A673 (cell line): ENCODE data around the gene RRP7A. TPM values are rescaled to one million over a fixed set of nuclear protein-coding genes. Genes with fewer than 3 reads are reported as not detected.

Experiments used
- BruUV-seq: library from RNA; stranded (reverse); fragments of 400-500 nt; replicated peaks from 2 replicates; lab custom pipeline; 2021; lab: Mats Ljungman, UMichigan
- CTCF ChIA-PET: fragments of 300-600 bp; sonication (Branson Sonifier 250); formaldehyde crosslinking; loops from one replicate; lab custom pipeline; 2022; ENCODE audit warnings: antibody characterized with exemption; lab: Charles Lee
- POLR2A ChIA-PET: fragments of 300-600 bp; sonication (Branson Sonifier 250); formaldehyde crosslinking; loops from one replicate; lab custom pipeline; 2022; ENCODE audit warnings: antibody characterized with exemption; ENCODE audit not compliant: low non-redundant PET; lab: Charles Lee
- DNase-seq: peaks from one replicate; pipeline ENCODE4 v3.0.0-alpha.2; 2015; ENCODE audit warnings: low spot score
- H3K27ac ChIP-seq: fragments of 200-600 bp; sonication (generic); 2 replicates; pipeline ENCODE4 v1.5.1; 2016; ENCODE audit warnings: mixed run types, low read depth, mild to moderate bottlenecking, mixed read lengths, antibody characterized with exemption, low read length; ENCODE audit not compliant: poor library complexity, severe bottlenecking
- H3K27me3 ChIP-seq: fragments of 200-600 bp; sonication (generic); replicated peaks from 2 replicates; pipeline ENCODE4 v1.6.1; 2017; ENCODE audit warnings: mixed run types, low read depth, mild to moderate bottlenecking, mixed read lengths, antibody characterized with exemption, low read length; ENCODE audit not compliant: insufficient read depth, poor library complexity
- H3K36me3 ChIP-seq: fragments of 200-600 bp; sonication (generic); 2 replicates; pipeline ENCODE4 v1.6.1; 2016; ENCODE audit warnings: mixed run types, mild to moderate bottlenecking, mixed read lengths, antibody characterized with exemption, low read length; ENCODE audit not compliant: insufficient read depth, poor library complexity, severe bottlenecking
- H3K4me1 ChIP-seq: fragments of 200-600 bp; sonication (generic); 2 replicates; pipeline ENCODE4 v1.6.1; 2017; ENCODE audit warnings: mixed run types, mild to moderate bottlenecking, mixed read lengths, antibody characterized with exemption, low read length; ENCODE audit not compliant: insufficient read depth, poor library complexity, severe bottlenecking
- H3K4me3 ChIP-seq: fragments of 200-600 bp; sonication (generic); 2 replicates; pipeline ENCODE4 v1.5.1; 2016; ENCODE audit warnings: low read depth, mixed run types, mild to moderate bottlenecking, mixed read lengths, low read length; ENCODE audit not compliant: poor library complexity, severe bottlenecking
- H3K9me3 ChIP-seq: fragments of 200-600 bp; sonication (generic); 2 replicates; pipeline ENCODE4 v1.6.1; 2016; ENCODE audit warnings: mixed run types, low read depth, mild to moderate bottlenecking, mixed read lengths, antibody characterized with exemption, low read length; ENCODE audit not compliant: poor library complexity, severe bottlenecking
- EZH2 ChIP-seq: fragments of 200-600 bp; sonication (generic); IDR thresholded peaks from 2 replicates; pipeline ENCODE4 v1.6.1; 2017; ENCODE audit warnings: borderline replicate concordance, low read depth, mild to moderate bottlenecking, mixed read lengths, antibody characterized with exemption, low read length; ENCODE audit not compliant: poor library complexity, severe bottlenecking
- intact Hi-C: fragments of 100-400 bp; cut with micrococcal nuclease; formaldehyde crosslinking; loops from one replicate; pipeline ENCODE4 v1.10.0; 2022; ENCODE audit not compliant: unreplicated experiment
- total RNA-seq: library from RNA; stranded (reverse); gene quantifications from 2 replicates; pipeline ENCODE4 v1.2.3, GENCODE V29; 2021
- TF ChIP-seq, protein P1 (sequence below): fragments of 300-800, 200-600 bp; sonication (generic); conservative IDR thresholded peaks from 2 replicates; pipeline ENCODE4 v1.5.1; 2017; ENCODE audit warnings: low read depth, mild to moderate bottlenecking, antibody characterized with exemption, low read length, moderate library complexity, mixed read lengths

The RRP7A gene
- total RNA-seq, 1 experiment from 2014 or later, result 68.5 TPM

GRCh38 chr22:42461511-42461910, 58.1 kb downstream of the RRP7A start:
- Histone ChIP-seq H3K27ac (no peak overlapping the region), H3K4me3 (no peak overlapping the region), H3K27me3 (no peaks in the 10 kb centered on the region), H3K4me1 (no peaks in the 10 kb centered on the region), H3K9me3 (no peaks in the 10 kb centered on the region), H3K36me3 (no peaks in the 10 kb centered on the region)
- no peak for TF ChIP-seq EZH2
- TF ChIP-seq, protein P1, sequence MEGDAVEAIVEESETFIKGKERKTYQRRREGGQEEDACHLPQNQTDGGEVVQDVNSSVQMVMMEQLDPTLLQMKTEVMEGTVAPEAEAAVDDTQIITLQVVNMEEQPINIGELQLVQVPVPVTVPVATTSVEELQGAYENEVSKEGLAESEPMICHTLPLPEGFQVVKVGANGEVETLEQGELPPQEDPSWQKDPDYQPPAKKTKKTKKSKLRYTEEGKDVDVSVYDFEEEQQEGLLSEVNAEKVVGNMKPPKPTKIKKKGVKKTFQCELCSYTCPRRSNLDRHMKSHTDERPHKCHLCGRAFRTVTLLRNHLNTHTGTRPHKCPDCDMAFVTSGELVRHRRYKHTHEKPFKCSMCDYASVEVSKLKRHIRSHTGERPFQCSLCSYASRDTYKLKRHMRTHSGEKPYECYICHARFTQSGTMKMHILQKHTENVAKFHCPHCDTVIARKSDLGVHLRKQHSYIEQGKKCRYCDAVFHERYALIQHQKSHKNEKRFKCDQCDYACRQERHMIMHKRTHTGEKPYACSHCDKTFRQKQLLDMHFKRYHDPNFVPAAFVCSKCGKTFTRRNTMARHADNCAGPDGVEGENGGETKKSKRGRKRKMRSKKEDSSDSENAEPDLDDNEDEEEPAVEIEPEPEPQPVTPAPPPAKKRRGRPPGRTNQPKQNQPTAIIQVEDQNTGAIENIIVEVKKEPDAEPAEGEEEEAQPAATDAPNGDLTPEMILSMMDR, result no peak
- ChIA-PET POLR2A (no interaction called here), CTCF (no interaction called here)
- no peak for DNase-seq
- BruUV-seq, result no TSS peak
- intact Hi-C loops, result no loop called here

Other genes with a start within 250 kb of the RRP7A start
- gene TCF20, start 249.1 kb downstream of the RRP7A start, total RNA-seq, result 69.3 and 77.8 TPM in 2 replicates
- 2.4 and 3.8 TPM in 2 replicates for gene NFAM1, start 87.4 kb downstream of the RRP7A start, total RNA-seq
- gene SERHL2, start 34.2 kb upstream of the RRP7A start, total RNA-seq, result 0.49 and 0.96 TPM in 2 replicates
- gene POLDIP3, start 95.1 kb upstream of the RRP7A start, total RNA-seq, result 131 and 134 TPM in 2 replicates
- 1.2 and 1.9 TPM in 2 replicates for gene ATP5MGL, start 120.8 kb upstream of the RRP7A start, total RNA-seq
- gene CYB5R3, start 129.6 kb upstream of the RRP7A start, total RNA-seq, result 172 and 176 TPM in 2 replicates
- gene A4GALT, start 201.1 kb upstream of the RRP7A start, total RNA-seq, result 21.9 and 23.7 TPM in 2 replicates